G401.6 (cell line): Measurements from ENCODE around the gene ANKRD30B.
"Not testable (repeated sequence)": the region's sequence is repeated elsewhere in the genome, so short reads cannot be mapped to it uniquely, and the experiment has no call there.

Experiments
- FAIRE-seq: peaks from 2 replicates; lab custom pipeline; 2012; peaks lifted over from hg19 to GRCh38; lab: Jason Lieb, UNC

ANKRD30B gene

GRCh38 chr18:14747513-14748474 lies at the start of gene ANKRD30B:
TSS of gene ANKRD30B (plus strand) at chr18:14748172. CDS start at chr18:14748420, 248 bp downstream.
- no peak for FAIRE-seq

- FAIRE-seq, result not testable (repeated sequence)
Observed at GRCh38 chr18:14701286-14702040, 46.5 kb upstream of the ANKRD30B start.

- FAIRE-seq, result not testable (repeated sequence)
Observed at GRCh38 chr18:14709761-14710160, 38.2 kb upstream of the ANKRD30B start.

- FAIRE-seq, result not testable (repeated sequence)
Observed at GRCh38 chr18:14721569-14721968, 26.4 kb upstream of the ANKRD30B start.

- not testable (repeated sequence) for FAIRE-seq
Observed at GRCh38 chr18:14739056-14739455, 8.9 kb upstream of the ANKRD30B start.

- FAIRE-seq, result no peak
Observed at GRCh38 chr18:14746897-14747296, 1.1 kb upstream of the ANKRD30B start.

- FAIRE-seq, result no peak
Observed at GRCh38 chr18:14748496-14748895, 524 bp downstream of the ANKRD30B start.

GRCh38 chr18:14763566-14763965 lies 15.6 kb downstream of the ANKRD30B start:
- FAIRE-seq, result not testable (repeated sequence)

- no peak for FAIRE-seq
Observed at GRCh38 chr18:14767474-14767873, 19.5 kb downstream of the ANKRD30B start.

GRCh38 chr18:14768241-14768640 lies 20.3 kb downstream of the ANKRD30B start:
- no peak for FAIRE-seq

GRCh38 chr18:14769381-14769780 lies 21.4 kb downstream of the ANKRD30B start:
- FAIRE-seq, result no peak

GRCh38 chr18:14776801-14777200 lies 28.8 kb downstream of the ANKRD30B start:
- no peak for FAIRE-seq

- no peak for FAIRE-seq
Observed at GRCh38 chr18:14781671-14782070, 33.7 kb downstream of the ANKRD30B start.

GRCh38 chr18:14784133-14784532 lies 36.2 kb downstream of the ANKRD30B start:
- no peak for FAIRE-seq

- FAIRE-seq, result not testable (repeated sequence)
Observed at GRCh38 chr18:14796876-14797275, 48.9 kb downstream of the ANKRD30B start.

- FAIRE-seq, result not testable (repeated sequence)
Observed at GRCh38 chr18:14797969-14798764, 50.2 kb downstream of the ANKRD30B start.

- FAIRE-seq, result not testable (repeated sequence)
Observed at GRCh38 chr18:14811081-14811480, 63.1 kb downstream of the ANKRD30B start.

- FAIRE-seq, result not testable (repeated sequence)
Observed at GRCh38 chr18:14826972-14827632, 79.1 kb downstream of the ANKRD30B start.

GRCh38 chr18:14841607-14842006 lies 93.6 kb downstream of the ANKRD30B start:
- FAIRE-seq, result not testable (repeated sequence)

GRCh38 chr18:14851533-14851932 lies 103.6 kb downstream of the ANKRD30B start:
- FAIRE-seq, result not testable (repeated sequence)

- FAIRE-seq, result not testable (repeated sequence)
Observed at GRCh38 chr18:14855634-14856033, 107.7 kb downstream of the ANKRD30B start.
